ENCODE results near the gene KCNH4.
"Not testable (repeated sequence)": the region's sequence is repeated elsewhere in the genome, so short reads cannot be mapped to it uniquely, and the experiment has no call there.

KCNH4 gene

GRCh38 chr17:42193969-42194899, 13.3 kb upstream of the KCNH4 start, which contains the start of gene GHDC:
TSS of gene GHDC (minus strand) at chr17:42194494. CDS start at chr17:42193581, 913 bp downstream.
- DNase-seq = peak; percentile 57 to 89 (median 66)

GRCh38 chr17:42193216-42193968, 12.4 kb upstream of the KCNH4 start:
- no peak for DNase-seq

- no peak for DNase-seq
Observed at GRCh38 chr17:42192189-42193126, 11.5 kb upstream of the KCNH4 start.

- no peak for DNase-seq
Observed at GRCh38 chr17:42191275-42191608, 10.3 kb upstream of the KCNH4 start.

- DNase-seq = no peak
Observed at GRCh38 chr17:42190491-42191274, 9.7 kb upstream of the KCNH4 start.

GRCh38 chr17:42189651-42189965, 8.7 kb upstream of the KCNH4 start:
- DNase-seq = no peak

- no peak for DNase-seq
Observed at GRCh38 chr17:42188749-42189650, 8.1 kb upstream of the KCNH4 start.

GRCh38 chr17:42187833-42188232, 6.9 kb upstream of the KCNH4 start:
- no peak for DNase-seq

GRCh38 chr17:42186191-42186590, 5.2 kb upstream of the KCNH4 start:
- not testable (repeated sequence) for DNase-seq

- DNase-seq = no peak
Observed at GRCh38 chr17:42185621-42185930, 4.6 kb upstream of the KCNH4 start.

GRCh38 chr17:42184713-42185620, 4.0 kb upstream of the KCNH4 start, which contains the start of gene HCRT:
TSS of gene HCRT (minus strand) at chr17:42185452. CDS start at chr17:42185365, 87 bp downstream.
- no peak for DNase-seq

GRCh38 chr17:42183741-42184711, 3.1 kb upstream of the KCNH4 start:
- peak; percentile 53 to 83 (median 64) for DNase-seq

GRCh38 chr17:42182927-42183734, 2.2 kb upstream of the KCNH4 start:
- DNase-seq = no peak

GRCh38 chr17:42181851-42182207, 887 bp upstream of the KCNH4 start:
- DNase-seq = no peak

GRCh38 chr17:42180411-42180921, 476 bp downstream of the KCNH4 start:
- no peak for DNase-seq

- DNase-seq = peak in 1 of 5 experiments; percentile 24
Observed at GRCh38 chr17:42179911-42180410, 981 bp downstream of the KCNH4 start.

GRCh38 chr17:42179335-42179734, 1.6 kb downstream of the KCNH4 start:
- DNase-seq = no peak
